Measurements from ENCODE around the gene BCL3. TPM values are rescaled to one million over a fixed set of nuclear protein-coding genes. Genes with fewer than 3 reads are reported as not detected.

Gene BCL3
- total and polyA plus RNA-seq, 2 of the 13 experiments (the other 11 are each of a cell fraction or from before 2014, with no cell fraction given) = 2.3 to 4.0 TPM

GRCh38 chr19:44722131-44723121 is 26.1 kb upstream of the BCL3 start (continued):
- no peak for TF ChIP-seq ZNF646 (CRISPR knock-in tag; IDR thresholded peaks at IDR 0.05)
- TF ChIP-seq NCOA2 (CRISPR knock-in tag; IDR thresholded peaks at IDR 0.05) = no peak
- TF ChIP-seq THAP9 (CRISPR knock-in tag; IDR thresholded peaks at IDR 0.05; ENCODE audit: borderline replicate concordance) = no peak
- no peak for TF ChIP-seq ZNF446 (CRISPR knock-in tag; IDR thresholded peaks at IDR 0.05)
- TF ChIP-seq ZNF12 (CRISPR knock-in tag; IDR thresholded peaks at IDR 0.05) = no peak
- no peak for TF ChIP-seq HIC2 (CRISPR knock-in tag; IDR thresholded peaks at IDR 0.05; ENCODE audit: low read depth)
- no peak for TF ChIP-seq TBX3 (IDR thresholded peaks at IDR 0.05; ENCODE audit: borderline replicate concordance)
- peak; percentile 24 for TF ChIP-seq ZMYM2 (CRISPR knock-in tag; IDR thresholded peaks at IDR 0.05)
- TF ChIP-seq ZNF740 (CRISPR knock-in tag; IDR thresholded peaks at IDR 0.05) = peak; percentile 36; the same call in 1 of the 2 replicates
- no peak for TF ChIP-seq ZNF652 (CRISPR knock-in tag; IDR thresholded peaks at IDR 0.05; ENCODE audit: borderline replicate concordance, low read depth)
- no peak for TF ChIP-seq NR2F1 (CRISPR knock-in tag; IDR thresholded peaks at IDR 0.05)
- TF ChIP-seq ASH2L (IDR thresholded peaks at IDR 0.05; ENCODE audit: insufficient read length, low read depth, low read length) = no peak
- TF ChIP-seq POLR2G (IDR thresholded peaks at IDR 0.05; ENCODE audit: low read depth, low read length) = 0 out of 2 replicates have a peak, but pooled peaks have one; percentile 28
- TF ChIP-seq ZNF329 (CRISPR knock-in tag; IDR thresholded peaks at IDR 0.05; ENCODE audit: low read depth) = no peak
- TF ChIP-seq ZNF781 (CRISPR knock-in tag; IDR thresholded peaks at IDR 0.05; ENCODE audit: borderline replicate concordance, not compliant biosample characterization) = no peak
- TF ChIP-seq ZNF577 (CRISPR knock-in tag; IDR thresholded peaks at IDR 0.05; ENCODE audit: borderline replicate concordance, low read depth) = no peak
